Stimulated activated CD4-positive, alpha-beta T cell treated with anti-CD3 and anti-CD28 coated beads, Interleukin-12 subunit alpha, Interleukin-12 subunit beta, amount 100 ng/mL, for 4 hours (primary cell): ENCODE results near the gene HEMGN.
"Not testable (repeated sequence)": the region's sequence is repeated elsewhere in the genome, so short reads cannot be mapped to it uniquely, and the experiment has no call there.

Source experiments
- DNase-seq: peaks from one replicate; pipeline ENCODE4 v3.0.0-alpha.2; 2020

The HEMGN gene, protein sequence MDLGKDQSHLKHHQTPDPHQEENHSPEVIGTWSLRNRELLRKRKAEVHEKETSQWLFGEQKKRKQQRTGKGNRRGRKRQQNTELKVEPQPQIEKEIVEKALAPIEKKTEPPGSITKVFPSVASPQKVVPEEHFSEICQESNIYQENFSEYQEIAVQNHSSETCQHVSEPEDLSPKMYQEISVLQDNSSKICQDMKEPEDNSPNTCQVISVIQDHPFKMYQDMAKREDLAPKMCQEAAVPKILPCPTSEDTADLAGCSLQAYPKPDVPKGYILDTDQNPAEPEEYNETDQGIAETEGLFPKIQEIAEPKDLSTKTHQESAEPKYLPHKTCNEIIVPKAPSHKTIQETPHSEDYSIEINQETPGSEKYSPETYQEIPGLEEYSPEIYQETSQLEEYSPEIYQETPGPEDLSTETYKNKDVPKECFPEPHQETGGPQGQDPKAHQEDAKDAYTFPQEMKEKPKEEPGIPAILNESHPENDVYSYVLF

DNA sequence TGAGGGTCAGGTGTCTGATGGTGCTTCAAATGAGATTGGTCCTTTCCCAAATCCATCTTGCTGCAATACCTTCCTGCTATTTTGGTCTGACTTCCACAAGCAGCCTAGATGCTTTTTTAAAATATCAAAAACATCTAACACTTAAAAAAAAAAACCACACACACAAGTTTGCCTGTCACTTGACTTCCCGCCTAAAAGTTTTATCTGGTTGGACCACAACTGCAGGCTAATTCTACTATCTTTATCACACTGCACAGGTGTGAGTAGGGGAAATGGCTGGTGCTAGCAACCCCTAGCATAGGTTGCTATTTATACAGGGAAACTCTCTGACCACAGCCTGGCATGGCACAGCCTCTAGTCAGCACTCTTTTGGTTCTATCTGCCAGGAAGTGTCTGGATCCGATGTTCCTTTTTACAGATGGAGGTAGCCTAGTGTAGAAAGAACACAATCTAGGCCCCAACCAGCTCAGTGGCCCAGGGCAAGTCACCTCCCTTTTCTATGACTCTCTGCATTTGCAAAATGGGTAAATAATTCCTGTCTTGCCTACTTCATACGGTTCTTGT, at the start of gene HEMGN:
HEMGN (minus strand) TSS at position 92 of the 564 bp plus-strand sequence; CDS start at position 56, 36 bp downstream.
- DNase-seq, result peak; percentile 5

DNA sequence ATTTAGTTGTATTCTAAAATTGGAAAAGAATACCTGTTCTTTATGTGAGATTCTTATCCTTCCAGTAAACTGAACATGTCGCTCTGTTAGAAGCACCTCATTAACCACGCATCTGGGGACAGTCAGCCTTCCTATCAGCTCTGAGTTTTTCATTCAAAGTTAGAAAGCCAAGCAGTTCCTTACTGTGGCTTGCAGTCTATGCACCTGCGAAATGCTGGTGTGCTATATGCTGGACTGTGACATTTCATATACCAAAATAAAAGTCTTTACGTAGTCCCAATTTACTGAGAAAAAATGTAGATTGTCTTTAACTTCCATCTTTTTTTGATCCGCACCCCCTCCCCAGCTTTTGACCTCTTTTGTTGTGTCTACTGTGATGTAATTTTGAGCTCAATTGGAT, 49.5 kb upstream of the HEMGN start:
- no peak for DNase-seq

DNA sequence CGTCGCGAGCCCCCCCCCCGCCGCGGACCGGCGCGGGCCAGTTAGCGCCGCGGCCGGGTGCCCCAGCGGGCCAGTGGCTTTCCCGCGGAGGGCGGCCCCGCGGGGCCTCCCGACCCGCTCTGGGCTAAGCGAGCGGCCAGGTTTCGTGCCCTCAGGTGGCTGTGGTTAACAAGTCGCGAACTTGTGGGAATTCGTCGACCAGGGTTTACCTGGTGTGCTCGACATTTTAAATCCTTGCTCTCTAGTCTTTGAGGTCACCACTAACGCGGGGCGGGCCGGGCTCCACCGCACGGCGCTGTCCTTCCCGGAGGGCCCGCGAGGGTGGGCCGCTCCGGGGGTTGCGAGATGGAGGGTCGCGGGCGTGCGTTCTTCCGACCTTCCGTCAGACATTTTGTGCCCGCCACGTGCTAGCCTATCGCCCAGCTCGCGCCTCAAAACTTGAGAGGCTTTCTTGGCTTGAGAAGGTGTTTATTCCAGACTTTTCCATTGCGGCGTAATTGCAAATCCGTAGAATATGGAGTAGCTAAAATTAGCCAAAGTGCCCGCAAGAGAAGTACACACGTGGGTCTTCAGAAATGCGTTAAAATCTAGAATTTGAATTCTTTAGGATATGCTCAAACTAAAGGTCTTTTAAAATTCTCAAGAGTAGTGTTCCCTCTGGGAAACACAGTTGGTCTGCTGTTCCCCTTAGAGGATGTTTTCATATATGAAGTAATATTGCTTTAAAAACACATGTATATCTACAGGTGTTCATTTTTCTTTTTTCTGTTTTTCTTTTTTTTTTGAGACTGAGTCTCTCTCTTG, 47.3 kb upstream of the HEMGN start:
- peak; percentile 41 for DNase-seq

DNA sequence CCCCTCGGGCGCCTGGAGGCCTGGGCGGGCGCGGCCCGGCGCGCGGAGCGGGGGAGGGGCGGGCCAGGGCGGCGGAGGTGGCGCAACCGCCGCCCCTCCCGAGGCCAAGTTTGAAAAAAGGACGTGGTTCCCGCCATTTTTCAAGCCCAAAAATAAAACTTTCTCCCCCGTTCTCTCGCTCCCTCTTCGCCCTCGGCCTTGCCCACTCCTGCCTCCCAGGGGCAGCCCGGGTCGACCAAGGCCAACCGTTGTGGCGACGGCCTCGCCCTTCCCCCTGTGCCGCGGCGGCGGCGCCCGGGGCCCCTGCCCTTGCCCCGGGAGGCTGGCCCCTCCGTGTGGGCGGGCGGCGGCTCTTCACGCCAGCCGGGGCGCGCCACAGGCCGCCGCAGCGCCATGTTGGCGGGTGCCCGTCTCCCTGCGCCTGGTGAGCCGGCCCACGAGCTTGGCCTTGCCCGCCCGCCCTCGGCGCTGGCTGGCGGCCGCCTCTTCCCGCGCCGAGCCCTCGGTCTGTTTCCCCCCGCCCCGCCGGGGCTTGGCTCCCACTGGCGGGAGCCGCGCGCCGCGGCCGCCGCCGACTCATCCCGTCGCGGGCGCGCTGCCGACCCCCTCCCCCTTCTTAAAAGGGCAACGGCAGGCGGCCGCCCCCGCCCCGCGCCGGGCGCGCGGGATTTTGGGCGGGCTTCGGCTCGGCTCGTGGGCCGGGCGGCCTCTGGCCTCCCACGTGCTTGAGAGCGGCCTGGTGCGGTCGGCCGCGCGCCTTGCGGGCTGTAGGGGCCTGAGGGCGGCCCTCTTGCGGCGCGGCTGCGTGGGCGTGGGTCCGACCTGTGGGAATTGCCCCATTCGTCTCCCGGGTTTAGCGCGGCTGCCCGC, 46.5 kb upstream of the HEMGN start:
- peak; percentile 81 for DNase-seq

DNA sequence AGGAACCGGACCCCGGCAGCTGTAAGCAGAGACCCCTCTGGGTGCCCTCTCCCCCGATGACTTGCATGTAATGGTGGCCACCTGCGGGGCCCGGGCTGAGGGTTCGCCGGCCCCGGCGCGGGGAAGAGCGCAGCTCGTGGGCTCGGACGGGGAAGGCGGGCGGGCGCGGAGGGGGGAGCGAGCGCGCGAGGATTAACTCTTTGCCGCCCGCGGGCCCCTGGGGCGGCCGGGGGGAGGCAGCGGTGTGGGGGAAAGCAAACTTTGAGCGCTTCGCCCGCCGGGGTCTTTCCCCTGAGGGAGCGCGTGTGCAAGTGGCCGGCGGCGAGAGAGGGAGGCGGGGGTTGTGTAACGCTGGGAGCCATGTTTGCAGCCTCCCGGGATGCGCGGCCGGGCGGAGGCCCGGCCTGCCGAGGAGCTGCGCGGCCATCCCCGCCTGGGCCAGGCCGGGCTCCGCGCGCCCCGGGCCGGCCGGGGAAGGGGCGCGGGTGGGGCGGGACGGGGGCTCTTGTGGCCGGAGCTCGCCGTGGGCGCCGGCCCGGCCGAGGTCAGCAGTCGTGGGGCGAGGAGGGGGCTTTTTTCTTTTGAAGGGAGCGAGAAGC, 45.7 kb upstream of the HEMGN start:
- peak; percentile 60 for DNase-seq

DNA sequence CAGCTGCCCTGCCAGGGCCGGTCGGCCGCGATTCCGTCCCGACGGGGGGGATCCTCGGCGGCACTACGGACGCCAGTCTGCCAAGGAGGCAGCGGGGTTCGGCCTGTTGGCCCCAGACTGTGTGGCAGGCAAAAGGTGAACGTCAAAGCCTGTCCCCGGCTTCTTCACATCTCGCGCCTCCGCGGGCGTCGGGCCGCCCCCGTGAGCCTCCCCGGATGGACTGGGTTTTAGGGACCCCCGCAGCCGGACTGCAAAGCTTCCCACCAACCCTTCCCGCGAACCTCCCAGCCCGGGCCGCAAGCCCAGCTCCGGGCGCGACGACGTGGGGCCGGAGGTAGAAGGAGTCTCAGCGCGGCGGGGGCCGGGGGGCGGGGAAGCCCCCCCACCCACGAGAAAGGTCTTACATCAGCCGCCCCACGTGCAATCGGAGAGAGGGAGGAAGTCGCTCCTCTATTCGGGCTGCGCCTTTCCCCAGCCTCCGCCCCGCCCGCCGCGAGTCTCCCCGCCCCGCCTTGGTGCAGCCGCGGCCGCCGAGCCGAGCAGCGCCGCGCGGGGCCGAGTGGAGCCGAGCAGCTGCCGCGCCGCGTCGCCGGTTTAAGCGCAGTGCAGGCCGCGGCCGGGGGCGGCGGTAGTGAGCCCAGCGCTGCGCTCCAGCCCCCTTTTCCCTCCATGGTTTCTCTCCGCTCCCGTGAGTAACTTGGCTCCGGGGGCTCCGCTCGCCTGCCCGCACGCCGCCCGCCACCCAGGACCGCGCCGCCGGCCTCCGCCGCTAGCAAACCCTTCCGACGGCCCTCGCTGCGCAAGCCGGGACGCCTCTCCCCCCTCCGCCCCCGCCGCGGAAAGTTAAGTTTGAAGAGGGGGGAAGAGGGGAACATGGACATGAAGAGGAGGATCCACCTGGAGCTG, 45.0 kb upstream of the HEMGN start, which contains the start of gene ANP32B:
ANP32B (plus strand) TSS at position 659 of the 906 bp plus-strand sequence; CDS start at position 874, 215 bp downstream.
- peak; percentile 97 for DNase-seq

DNA sequence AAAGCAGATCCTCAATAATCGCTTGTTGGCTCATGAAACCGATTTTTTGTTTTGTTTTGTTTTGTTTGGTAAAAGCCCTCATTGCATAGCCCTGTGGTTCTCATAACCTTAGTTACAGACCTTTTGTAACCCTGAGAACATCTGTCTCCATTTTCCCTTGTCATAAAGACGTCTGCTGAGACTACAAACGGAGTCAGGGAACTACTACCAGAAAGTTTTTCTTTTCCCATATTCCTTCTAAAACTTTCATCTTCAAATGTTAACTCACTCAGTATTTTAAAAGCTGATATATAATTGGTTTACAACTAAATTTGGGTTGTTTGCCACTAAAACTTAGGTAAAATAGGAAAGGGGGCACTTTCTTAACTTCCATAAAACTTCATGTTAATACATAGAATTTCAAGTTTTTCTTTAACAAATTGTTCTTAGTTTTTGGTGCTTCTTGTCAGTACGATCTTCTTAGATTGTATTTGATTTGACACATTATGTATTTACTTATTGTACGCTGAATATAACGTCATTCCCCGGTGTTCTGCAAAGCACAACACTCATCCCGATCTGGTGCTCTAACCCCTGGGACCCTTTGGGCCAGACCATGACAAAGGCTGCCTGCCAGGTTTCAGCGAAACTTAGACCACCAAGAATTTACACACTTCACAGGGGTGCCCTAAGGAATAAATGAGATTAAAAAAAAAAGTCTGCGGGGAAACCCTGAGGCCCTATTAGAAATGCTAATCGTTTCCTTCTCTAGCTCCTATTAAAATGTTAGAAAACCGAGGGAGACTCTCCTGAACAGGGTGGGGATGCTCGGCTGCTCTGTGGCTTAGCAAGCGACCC, 44.1 kb upstream of the HEMGN start:
- DNase-seq, result no peak

DNA sequence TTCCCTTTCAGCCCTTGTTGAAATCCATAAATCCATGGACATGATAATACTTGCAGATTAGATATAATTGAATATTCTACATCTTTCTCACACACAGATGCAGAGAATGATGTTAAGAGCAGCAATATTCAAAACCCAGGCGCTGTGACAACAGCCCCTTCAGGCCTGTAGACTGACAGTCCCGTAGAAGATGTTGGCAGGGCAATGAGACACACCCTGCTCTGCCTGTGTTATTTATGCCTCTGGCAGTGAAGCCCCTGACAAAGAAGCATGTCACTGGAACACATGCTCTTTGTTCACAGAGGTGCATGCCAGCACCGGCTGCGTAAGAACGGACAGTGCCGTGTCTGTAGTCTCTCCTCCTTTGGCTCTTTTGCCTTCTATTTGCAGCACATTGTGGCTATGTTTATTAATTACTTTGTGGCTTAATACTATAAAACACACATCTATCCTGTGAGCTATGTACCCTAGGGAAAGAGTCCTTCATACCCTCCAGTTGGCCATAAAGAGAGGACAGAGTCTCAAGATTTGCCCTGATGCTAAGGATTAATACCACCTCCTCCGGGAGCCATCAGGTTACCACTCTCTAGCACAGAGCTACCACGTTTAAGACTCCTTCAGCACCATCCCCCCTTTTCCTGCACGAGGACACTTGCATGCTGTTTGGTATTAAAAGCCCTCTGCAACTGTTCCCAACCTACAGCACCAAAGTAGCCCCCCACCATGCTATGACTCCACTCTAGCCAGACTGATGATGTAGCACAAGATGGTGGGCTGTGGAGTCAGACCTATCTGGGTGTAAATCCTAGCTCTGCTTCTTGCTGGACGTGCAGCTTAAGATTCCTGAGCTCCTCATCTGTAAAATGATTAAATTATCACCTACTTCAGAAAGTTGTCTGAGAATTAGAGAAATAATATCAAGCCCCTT, 43.2 kb upstream of the HEMGN start:
- DNase-seq, result no peak

DNA sequence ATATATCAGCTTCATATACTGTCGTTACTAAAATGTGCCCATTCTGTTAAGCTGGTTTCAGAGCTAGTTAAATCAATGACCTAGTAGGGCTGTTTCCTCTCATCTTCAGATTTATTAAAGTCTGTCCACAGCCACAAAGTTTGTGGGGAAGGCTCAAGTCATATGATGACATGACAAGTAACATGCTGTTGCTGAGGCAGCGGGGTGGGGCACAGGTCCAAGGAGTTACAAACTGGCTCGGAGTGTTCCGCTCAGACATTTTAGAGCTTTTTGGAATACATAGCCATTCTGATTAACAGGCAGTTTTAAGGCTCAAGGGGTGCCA, 42.5 kb upstream of the HEMGN start:
- DNase-seq, result no peak

DNA sequence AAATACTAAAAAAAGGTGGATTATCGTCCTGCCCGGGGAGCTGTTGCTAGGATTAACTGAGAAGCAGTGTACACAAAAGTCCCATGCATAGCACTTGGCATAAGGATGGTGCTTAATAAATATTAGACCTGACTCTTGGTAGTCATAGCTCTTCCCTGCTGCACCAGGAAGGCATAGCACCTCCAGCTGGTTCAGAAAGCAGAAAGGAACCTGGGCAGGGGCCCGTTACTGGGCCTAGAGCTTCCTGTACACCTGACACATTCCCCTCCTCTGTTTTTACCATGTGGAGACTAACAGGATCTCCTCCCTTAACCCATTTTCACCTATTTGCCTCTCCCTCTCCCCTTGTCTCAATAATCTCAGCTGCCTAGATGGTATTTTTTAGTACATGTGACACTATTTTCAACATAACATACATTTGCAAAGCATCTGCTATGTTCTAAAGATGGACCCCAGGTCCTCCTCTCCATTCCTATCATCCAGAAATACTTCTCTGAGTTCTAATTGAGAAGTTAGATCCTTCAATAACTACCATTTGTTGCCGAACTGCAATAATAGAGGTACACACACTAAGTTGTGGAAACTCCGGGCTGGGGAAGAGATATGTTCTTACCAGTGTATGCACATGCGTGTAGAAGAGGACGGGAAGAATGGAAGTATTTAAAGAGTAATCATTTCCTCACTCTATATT, 42.0 kb upstream of the HEMGN start:
- DNase-seq, result no peak

DNA sequence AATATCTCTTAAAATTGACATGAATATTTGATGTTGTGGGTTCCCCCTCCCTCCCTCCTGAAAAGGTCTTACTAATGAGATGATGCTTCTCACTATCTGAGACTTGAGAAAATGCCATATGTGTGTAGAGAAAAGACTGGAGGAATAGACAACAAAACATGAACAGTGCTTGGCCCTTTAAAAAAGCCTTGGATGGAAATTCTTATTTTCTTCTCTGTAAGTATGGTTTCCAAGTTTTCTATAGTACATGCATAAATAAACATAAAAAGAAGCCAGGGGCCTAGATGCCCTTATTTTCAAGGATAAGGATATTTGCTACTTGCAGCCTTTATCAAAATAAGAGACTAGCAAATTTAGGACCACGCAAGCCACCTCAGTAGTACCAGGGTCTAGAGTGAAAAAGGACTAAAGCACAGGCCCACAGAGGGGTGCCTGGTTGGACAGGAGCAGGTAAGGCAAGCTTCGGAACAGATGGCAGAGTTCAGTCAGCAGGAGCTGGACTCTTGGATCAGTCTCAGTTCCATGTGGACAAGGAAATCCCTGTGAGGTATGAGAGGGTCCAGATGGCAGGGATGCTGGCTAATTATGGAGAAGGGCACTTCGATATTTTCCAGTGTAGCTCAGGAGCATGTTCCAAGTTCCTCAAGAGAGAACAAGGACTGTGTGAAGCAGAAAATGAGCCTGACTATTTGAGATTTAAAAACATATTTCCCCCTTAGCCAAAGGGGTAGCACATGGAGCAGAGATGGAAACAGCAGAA, 40.6 kb upstream of the HEMGN start:
- DNase-seq, result no peak

DNA sequence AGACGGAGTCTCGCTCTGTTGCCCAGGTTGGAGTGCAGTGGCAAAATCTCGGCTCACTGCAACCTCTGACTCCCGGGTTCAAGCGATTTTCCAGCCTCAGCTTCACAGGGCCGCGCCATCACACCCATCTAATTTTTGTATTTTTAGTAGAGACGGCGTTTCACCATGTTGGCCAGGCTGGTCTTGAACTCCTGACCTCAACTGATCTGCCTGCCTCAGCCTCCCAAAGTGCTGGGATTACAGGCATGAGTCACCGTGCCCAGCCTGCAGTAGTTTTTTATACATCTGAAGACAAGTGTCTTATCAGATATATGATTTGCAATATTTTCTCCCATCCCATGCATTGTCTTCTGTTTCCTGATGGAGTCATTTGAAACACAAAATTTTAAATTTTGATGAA, 38.7 kb upstream of the HEMGN start:
- not testable (repeated sequence) for DNase-seq

DNA sequence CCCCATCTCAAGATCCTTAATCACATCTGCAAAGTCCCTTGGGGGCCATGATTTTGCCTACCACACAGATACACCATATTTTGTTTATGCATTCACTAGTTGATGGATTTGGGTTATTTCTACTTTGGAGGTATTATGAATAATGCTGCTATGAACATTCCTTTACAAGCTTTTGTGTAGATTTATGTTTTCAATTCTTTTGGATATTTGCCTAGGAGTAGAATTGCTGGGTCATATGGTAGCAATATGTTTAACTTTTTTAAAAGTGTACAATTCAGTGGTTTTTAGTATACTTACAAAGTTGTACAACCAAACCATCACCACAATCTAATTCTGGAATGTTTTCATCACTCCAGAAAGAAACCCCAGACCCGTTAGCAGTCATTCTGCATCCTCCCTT, 37.4 kb upstream of the HEMGN start:
- DNase-seq, result no peak

DNA sequence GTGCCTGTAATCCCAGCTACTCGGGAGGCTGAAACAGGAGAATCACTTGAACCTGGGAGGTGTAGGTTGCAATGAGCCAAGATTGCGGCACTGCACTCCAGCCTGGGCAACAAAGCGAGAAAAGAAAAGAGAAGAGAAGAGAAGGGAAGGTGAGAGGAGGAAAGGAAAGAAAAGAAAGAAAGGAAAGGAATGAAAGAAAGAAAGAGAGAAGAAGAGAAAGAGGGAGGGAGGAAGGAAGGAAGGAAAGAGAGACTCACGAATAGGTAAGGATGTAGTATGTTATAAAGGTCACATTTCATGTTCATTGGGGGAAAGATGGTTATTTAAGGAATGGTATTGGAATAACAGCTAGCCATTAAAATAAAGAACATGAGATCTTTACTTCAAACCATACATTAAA, 34.8 kb upstream of the HEMGN start:
- no peak for DNase-seq

DNA sequence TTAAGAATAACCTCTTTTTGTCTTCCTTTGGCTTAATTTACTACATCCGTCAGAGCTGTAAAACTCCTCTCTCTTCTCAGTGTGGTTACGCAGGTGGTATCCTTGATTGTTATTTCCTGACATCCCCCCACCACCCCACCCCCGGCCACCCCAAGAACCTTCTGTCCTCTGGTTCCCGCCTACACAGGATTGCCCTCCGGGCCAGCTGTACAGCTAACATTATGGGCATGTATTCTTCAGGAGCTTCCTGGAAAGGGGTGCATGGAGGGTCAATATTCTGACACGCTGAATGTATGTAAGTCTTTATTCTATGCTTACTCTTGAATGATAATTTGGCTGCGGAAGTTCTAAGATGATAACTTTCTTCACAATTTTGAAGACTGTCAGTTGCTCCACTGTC, 32.2 kb upstream of the HEMGN start:
- no peak for DNase-seq

DNA sequence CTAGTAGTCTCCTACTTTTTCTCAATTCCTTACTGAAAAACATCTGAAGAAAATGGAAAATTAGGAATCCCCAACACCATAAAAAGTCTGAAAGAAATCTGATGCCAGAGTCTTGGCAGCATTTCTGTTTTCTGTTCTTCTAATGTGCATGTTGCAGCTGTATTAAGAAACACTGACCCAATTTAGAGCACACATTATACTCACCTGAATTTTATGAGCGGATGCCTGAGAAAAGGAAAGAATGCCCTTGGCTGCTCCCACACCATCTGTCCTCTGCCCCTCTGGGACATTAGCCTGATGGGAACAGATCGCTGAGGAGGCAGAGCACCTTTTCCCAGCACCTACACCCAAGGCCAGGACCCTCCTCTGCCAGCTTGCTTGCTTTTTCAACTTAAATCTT, 31.0 kb upstream of the HEMGN start:
- DNase-seq, result no peak

DNA sequence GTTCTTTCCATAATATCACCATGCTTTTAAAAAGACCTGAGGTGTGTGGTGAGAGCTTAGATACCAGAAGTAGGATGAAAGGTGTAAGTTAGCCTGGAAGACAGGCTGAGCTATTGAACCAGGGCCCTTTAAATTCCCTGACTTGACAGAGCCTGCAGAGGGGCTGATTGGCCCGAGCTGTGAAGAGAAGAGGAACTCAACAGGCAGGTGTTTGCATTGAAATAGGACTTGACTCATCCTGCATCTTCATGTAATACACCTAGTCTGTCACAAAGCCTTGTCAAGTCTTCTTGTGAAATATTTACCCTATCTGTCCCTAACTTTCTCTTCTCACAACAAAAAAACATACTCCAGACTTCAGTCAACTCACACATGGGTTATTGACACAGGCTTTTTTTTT, 28.5 kb upstream of the HEMGN start:
- no peak for DNase-seq

DNA sequence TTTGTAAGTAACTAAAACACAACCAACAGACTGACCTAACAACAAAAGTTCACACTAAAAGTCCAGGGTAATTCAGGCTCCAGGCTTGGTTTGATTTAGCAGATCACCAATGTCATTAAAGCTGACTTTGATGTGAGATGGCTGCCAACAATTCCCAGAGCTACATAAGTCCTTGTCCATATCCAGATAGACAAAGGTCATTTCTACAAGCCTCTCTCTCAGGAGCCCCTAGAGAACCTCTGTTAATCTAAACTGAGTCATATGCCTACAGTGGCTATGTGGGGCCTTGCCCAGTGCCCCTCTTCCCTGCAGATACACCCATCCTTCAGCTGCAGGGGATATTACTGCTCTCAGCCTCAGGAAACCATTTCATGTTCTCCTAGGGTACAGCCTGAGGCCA, 26.9 kb upstream of the HEMGN start:
- no peak for DNase-seq
